ENCODE measurements around the gene RALGAPA1.

DNA sequence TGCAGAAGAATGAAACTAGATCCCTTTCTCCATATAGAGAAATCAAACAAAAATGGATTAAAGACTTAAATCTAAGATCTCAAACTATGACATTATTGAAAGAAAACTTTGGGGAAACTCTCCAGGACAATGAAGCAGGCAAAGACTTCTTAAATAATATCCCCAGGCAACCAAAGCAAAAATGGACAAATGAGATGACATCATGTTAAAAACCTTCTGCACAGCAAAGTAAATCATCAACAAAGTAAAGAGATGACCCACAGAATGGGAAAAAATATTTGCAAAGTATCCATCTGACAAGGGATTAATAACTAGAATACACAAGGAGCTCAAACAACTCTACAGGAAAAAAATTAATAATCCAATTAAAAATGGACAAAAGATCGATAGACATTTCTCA is 101.0 kb downstream of the RALGAPA1 start:
- TF ChIP-seq CTCF (IDR thresholded peaks at IDR 0.05; ENCODE audit: low read depth, low read length, poor library complexity, severe bottlenecking) (no peak), EZH2phosphoT487 (IDR thresholded peaks at IDR 0.05; ENCODE audit: borderline replicate concordance, low read length) (no peak)

Measured in DOHH2 (cell line).